Right lobe of liver (tissue), 4 donors: Measurements from ENCODE around the gene AFAP1.

Experiments used
- CTCF ChIP-seq, 4 donors: fragments of 200-600 bp in 3 of 4; fragments of 450-650 bp in 1 of 4; IDR thresholded peaks; one replicate each; pipeline versions ENCODE4 v1.5.1 to v1.8.0; 2016 to 2022; ENCODE audit warnings: antibody characterized with exemption in 4 of 4, mild to moderate bottlenecking in 2 of 4
- POLR2A ChIP-seq: fragments of 450-650 bp; IDR thresholded peaks from one replicate; pipeline ENCODE4 v1.6.1; 2017; ENCODE audit warnings: antibody characterized with exemption, mild to moderate bottlenecking
- donor health status: DM: no; HTN: no; CAD: no.
- donor health status: DM: no; HTN: no; CAD: no.
- donor health status: DM: no; HTN: yes; CAD: no.

- TF ChIP-seq POLR2A (no peak), CTCF (IDR thresholded peaks at IDR 0.05) (no peak)
Measured at GRCh38 chr4:7915875-7916242, 23.8 kb downstream of the AFAP1 start.
